Tibial artery (tissue), 4 donors: ENCODE results near the gene CCDC159.
"Not testable (repeated sequence)": the region's sequence is repeated elsewhere in the genome, so short reads cannot be mapped to it uniquely, and the experiment has no call there.

Experiments
- DNase-seq, 2 donors: peaks; one replicate each; pipeline ENCODE4 v3.0.0-alpha.2; 2019
- H3K27ac ChIP-seq, 2 donors: fragments of 200-600 bp; sonication (generic) in 1 of 2; 1 replicate in 1 of 2; 2 replicates in 1 of 2; pipeline ENCODE4 v1.5.1; 2018 to 2019; ENCODE audit warnings: mild to moderate bottlenecking in 1 of 2
- H3K27me3 ChIP-seq, 2 donors: fragments of 200-600 bp; sonication (generic) in 1 of 2; one replicate each; pipeline versions ENCODE4 v1.5.1 to v1.6.0; 2016 to 2019
- H3K36me3 ChIP-seq, 3 donors: fragments of 200-600 bp; sonication (generic) in 2 of 3; one replicate each; pipeline ENCODE4 v1.5.1; 2016 to 2019; ENCODE audit warnings: mild to moderate bottlenecking in 2 of 3
- H3K4me1 ChIP-seq, 4 donors: fragments of 200-600 bp; sonication (generic) in 2 of 4; 1 replicate in 3 of 4; 2 replicates in 1 of 4; pipeline ENCODE4 v1.5.1; 2016 to 2019
- H3K4me3 ChIP-seq, 2 donors: fragments of 200-600 bp; sonication (generic) in 1 of 2; 1 replicate in 1 of 2; 2 replicates in 1 of 2; pipeline ENCODE4 v1.5.1; 2018 to 2019; ENCODE audit warnings: mild to moderate bottlenecking in 2 of 2
- H3K9me3 ChIP-seq, 3 donors: fragments of 200-600 bp; sonication (generic) in 1 of 3; one replicate each; pipeline ENCODE4 v1.5.1; 2016 to 2019
- CTCF ChIP-seq, 2 experiments: fragments of 200-600 bp in 1 of 2; fragments of 450-650 bp in 1 of 2; IDR thresholded peaks; one replicate each; pipeline ENCODE4 v1.5.1; 2017 to 2019; ENCODE audit warnings: antibody characterized with exemption in 2 of 2, mild to moderate bottlenecking in 1 of 2, moderate library complexity in 1 of 2
- intact Hi-C: fragments of 100-400 bp; cut with DNase I; formaldehyde crosslinking; loops from one replicate; pipeline ENCODE4 v1.15.0; 2023; ENCODE audit warnings: low total_unique reads

Gene CCDC159

GRCh38 chr19:11342429-11342828 is 3.9 kb upstream of the CCDC159 start:
- no peak for TF ChIP-seq CTCF (IDR thresholded peaks at IDR 0.05)
- Histone ChIP-seq H3K36me3 (peaks cover 0 to 17% (median 5%) of the 10 kb centered on the region in 3 donors), H3K9me3 (no peaks in the 10 kb centered on the region), H3K27me3 (no peaks in the 10 kb centered on the region), H3K4me1 (peaks cover 0 to 58% (median 47%) of the 10 kb centered on the region in 4 donors), H3K4me3 (no peak overlapping the region), H3K27ac (no peak overlapping the region)
- intact Hi-C loops = no loop called here
- no peak for DNase-seq

GRCh38 chr19:11345122-11345803 is 1.1 kb upstream of the CCDC159 start:
- H3K4me3 ChIP-seq = peak overlapping the region; percentile 83 to 85
- H3K4me1 ChIP-seq = peaks cover 0 to 37% (median 32%) of the 10 kb centered on the region in 4 donors
- intact Hi-C loops = loop anchor here (5.0 kb wide), 1 partner anchor 37 kb away; the partner anchor contains the start of gene EPOR
- no peaks in the 10 kb centered on the region for H3K9me3 ChIP-seq
- peak overlapping the region; percentile 88 to 94 for H3K27ac ChIP-seq
- no peak for DNase-seq
- TF ChIP-seq CTCF (IDR thresholded peaks at IDR 0.05) = no peak
- H3K27me3 ChIP-seq = no peaks in the 10 kb centered on the region
- H3K36me3 ChIP-seq = peaks cover 0 to 24% (median 14%) of the 10 kb centered on the region in 3 donors

GRCh38 chr19:11347546-11348039 is 1.3 kb downstream of the CCDC159 start:
- no peaks in the 10 kb centered on the region for H3K9me3 ChIP-seq
- intact Hi-C loops = loop anchor here (5.0 kb wide), 1 partner anchor 35 kb away; the partner anchor contains the start of gene EPOR
- no peak overlapping the region for H3K4me3 ChIP-seq
- DNase-seq = no peak
- peaks cover 0 to 37% (median 32%) of the 10 kb centered on the region in 4 donors for H3K4me1 ChIP-seq
- H3K36me3 ChIP-seq = peaks cover 0 to 12% (median 9%) of the 10 kb centered on the region in 3 donors
- TF ChIP-seq CTCF (IDR thresholded peaks at IDR 0.05) = no peak
- H3K27me3 ChIP-seq = no peaks in the 10 kb centered on the region
- H3K27ac ChIP-seq = peak overlapping the region; percentile 88 to 94

GRCh38 chr19:11349171-11349570 is 2.9 kb downstream of the CCDC159 start:
- TF ChIP-seq CTCF (IDR thresholded peaks at IDR 0.05) = no peak
- intact Hi-C loops = loop anchor here (5.0 kb wide), 1 partner anchor 33 kb away; the partner anchor contains the start of gene EPOR
- peaks cover 0 to 9% (median 7%) of the 10 kb centered on the region in 3 donors for H3K36me3 ChIP-seq
- no peak for DNase-seq
- no peak overlapping the region for H3K4me3 ChIP-seq
- no peaks in the 10 kb centered on the region for H3K27me3 ChIP-seq
- H3K9me3 ChIP-seq = no peaks in the 10 kb centered on the region
- H3K27ac ChIP-seq = no peak overlapping the region
- H3K4me1 ChIP-seq = peaks cover 0 to 27% (median 20%) of the 10 kb centered on the region in 4 donors

- H3K9me3 ChIP-seq, H3K27me3 ChIP-seq, H3K4me3 ChIP-seq, DNase-seq, H3K27ac ChIP-seq, intact Hi-C loops: not testable (repeated sequence)
- H3K4me1 ChIP-seq = peaks cover 0 to 23% (median 15%) of the 10 kb centered on the region in 4 donors
- H3K36me3 ChIP-seq = peaks cover 0 to 21% (median 7%) of the 10 kb centered on the region in 3 donors
Observed at GRCh38 chr19:11354102-11354501, 7.8 kb downstream of the CCDC159 start.
